Bronchial epithelial cell (primary cell): ENCODE measurements around the gene MAP7D2. TPM values are rescaled to one million over a fixed set of nuclear protein-coding genes. Genes with fewer than 3 reads are reported as not detected.

ENCODE experiments used
- DNase-seq: peaks from one replicate; pipeline ENCODE4 v3.0.0-alpha.2; 2010; ENCODE audit warnings: low read depth
- FAIRE-seq: peaks from 2 replicates; lab custom pipeline; 2011; peaks lifted over from hg19 to GRCh38; lab: Jason Lieb, UNC
- H3K27me3 ChIP-seq: 2 replicates; pipeline ENCODE4 v1.5.1; 2011; ENCODE audit warnings: low read length; ENCODE audit not compliant: control insufficient read depth, insufficient read depth
- H3K36me3 ChIP-seq: 2 replicates; pipeline ENCODE4 v1.5.1; 2011; ENCODE audit warnings: low read length; ENCODE audit not compliant: control insufficient read depth, insufficient read depth
- H3K4me3 ChIP-seq: 2 replicates; pipeline ENCODE4 v1.5.1; 2011; ENCODE audit warnings: mild to moderate bottlenecking, low read depth, low read length, control low read depth
- CTCF ChIP-seq: IDR thresholded peaks from 2 replicates; pipeline ENCODE4 v1.5.1; 2011; ENCODE audit warnings: mild to moderate bottlenecking, moderate library complexity, low read length, control low read depth, inconsistent platforms; ENCODE audit not compliant: insufficient read depth, severe bottlenecking
- total RNA-seq: library from RNA; depleted of rRNA; stranded (reverse); fragments of >200 nt; gene quantifications from 2 replicates; pipeline ENCODE4 v1.2.1, GENCODE V29; 2014

The MAP7D2 gene
- total RNA-seq, 1 donor from 2014 or later = under 0.01 TPM

GRCh38 chrX:19991350-19991718 lies 125.4 kb downstream of the MAP7D2 start:
- H3K4me3 ChIP-seq = peak overlapping the region; percentile 64
- no peak for TF ChIP-seq CTCF
- H3K36me3 ChIP-seq = no peaks in the 10 kb centered on the region
- no peaks in the 10 kb centered on the region for H3K27me3 ChIP-seq
- no peak for FAIRE-seq
- DNase-seq = no peak

- Histone ChIP-seq H3K4me3 (peak within 1 kb of the TSS; percentile 64), H3K36me3 (no peaks in the 10 kb centered on the region), H3K27me3 (no peaks in the 10 kb centered on the region)
- DNase-seq (peak; percentile 53), FAIRE-seq (no peak)
- TF ChIP-seq CTCF = peak; percentile 71
These were observed 126.0 kb downstream of the MAP7D2 start, which contains the start of gene BCLAF3 for GRCh38 chrX:19990556-19991349. BCLAF3 (minus strand) TSS chrX:19991061; CDS start chrX:19970264, 20,797 bp downstream.

GRCh38 chrX:19990151-19990555 lies 126.6 kb downstream of the MAP7D2 start:
- DNase-seq (peak; percentile 2), FAIRE-seq (no peak)
- no peak for TF ChIP-seq CTCF
- peak overlapping the region; percentile 64 for H3K4me3 ChIP-seq
- no peaks in the 10 kb centered on the region for H3K27me3 ChIP-seq
- no peaks in the 10 kb centered on the region for H3K36me3 ChIP-seq

GRCh38 chrX:19987856-19988255 lies 128.9 kb downstream of the MAP7D2 start:
- no peak for TF ChIP-seq CTCF
- H3K36me3 ChIP-seq = no peaks in the 10 kb centered on the region
- no peak for FAIRE-seq
- H3K27me3 ChIP-seq = no peaks in the 10 kb centered on the region
- H3K4me3 ChIP-seq = no peak overlapping the region
- no peak for DNase-seq

GRCh38 chrX:19986531-19986930 lies 130.2 kb downstream of the MAP7D2 start:
- Histone ChIP-seq H3K4me3 (no peak overlapping the region), H3K27me3 (no peaks in the 10 kb centered on the region), H3K36me3 (no peaks in the 10 kb centered on the region)
- TF ChIP-seq CTCF = no peak
- no peak for FAIRE-seq
- no peak for DNase-seq
